K562 (cell line): ENCODE data around the gene MSTO1. TPM values are rescaled to one million over a fixed set of nuclear protein-coding genes. Genes with fewer than 3 reads are reported as not detected.
A peak's percentile ranks its signal among the peaks of the same experiment; 100 is the strongest.

ENCODE experiments used
- CREB1 ChIP-seq, 2 experiments: sonication (generic) in 1 of 2; formaldehyde crosslinking in 1 of 2; IDR thresholded peaks; 2 replicates each; pipeline versions ENCODE4 v1.6.1 to v1.8.0; 2012 to 2022; ENCODE audit warnings: inconsistent platforms in 1 of 2, mild to moderate bottlenecking in 1 of 2, missing genetic modification reagents in 1 of 2, moderate library complexity in 1 of 2
- ZNF583 ChIP-seq: fragments of 250-450 bp; sonication (Bioruptor Pico); IDR thresholded peaks from 2 replicates; pipeline ENCODE4 v1.4.0; 2020
- ZNF586 ChIP-seq: fragments of 450-650 bp; formaldehyde crosslinking; conservative IDR thresholded peaks from 2 replicates; pipeline ENCODE4 v1.4.0; 2020; ENCODE audit warnings: mild to moderate bottlenecking, moderate library complexity
- polyA plus RNA-seq, 8 experiments: library from polyadenylated mRNA; depleted of rRNA in 4 of 8; stranded (reverse) in 5 of 8; unstranded in 3 of 8; fragments of >200 nt; fragmentation: Nextera tagmentation in 2 of 8; fragmentation: Illumina TruSeq in 1 of 8; extraction: Ambion mirVana in 2 of 8; extraction: Trizol in 1 of 8; gene quantifications; 2 replicates each; pipeline versions ENCODE4 v1.2.1 to v1.2.3, GENCODE V29; 2011 to 2014; ENCODE audit warnings: inconsistent platforms in 1 of 8, missing spikeins in 1 of 8
- total RNA-seq, 7 experiments: library from RNA; depleted of rRNA in 6 of 7; stranded (reverse); fragments of >200 nt in 6 of 7; fragmentation: Illumina TruSeq in 2 of 7; extraction: Trizol in 2 of 7; gene quantifications; 2 replicates each; pipeline versions ENCODE4 v1.2.1 to v1.2.3, GENCODE V29; 2011 to 2021; ENCODE audit warnings: low replicate concordance in 1 of 7
- TF ChIP-seq, protein P1 (sequence below): fragments of 250-450 bp; sonication (Bioruptor Pico); IDR thresholded peaks from 2 replicates; pipeline ENCODE4 v1.5.0; 2021; ENCODE audit warnings: mild to moderate bottlenecking, moderate library complexity
- TF ChIP-seq, protein P2 (sequence below): fragments of 450-650 bp; IDR thresholded peaks from 2 replicates; pipeline ENCODE4 v1.6.1; 2016; ENCODE audit warnings: missing biosample characterization, missing genetic modification characterization
- TF ChIP-seq, protein P3 (sequence below): fragments of 450-650 bp; IDR thresholded peaks from 2 replicates; pipeline ENCODE4 v1.6.1; 2016; ENCODE audit warnings: mild to moderate bottlenecking, moderate library complexity
- TF ChIP-seq, protein P4 (sequence below): fragments of 250-450 bp; sonication (Bioruptor Pico); IDR thresholded peaks from 2 replicates; pipeline ENCODE4 v1.4.0; 2020; ENCODE audit warnings: mild to moderate bottlenecking, moderate library complexity, borderline replicate concordance

Gene MSTO1
- total and polyA plus RNA-seq, 9 of the 15 experiments (the other 6 are each of a cell fraction or from before 2014, with no cell fraction given), result 18.8 to 71.1 (median 47.3) TPM

DNA sequence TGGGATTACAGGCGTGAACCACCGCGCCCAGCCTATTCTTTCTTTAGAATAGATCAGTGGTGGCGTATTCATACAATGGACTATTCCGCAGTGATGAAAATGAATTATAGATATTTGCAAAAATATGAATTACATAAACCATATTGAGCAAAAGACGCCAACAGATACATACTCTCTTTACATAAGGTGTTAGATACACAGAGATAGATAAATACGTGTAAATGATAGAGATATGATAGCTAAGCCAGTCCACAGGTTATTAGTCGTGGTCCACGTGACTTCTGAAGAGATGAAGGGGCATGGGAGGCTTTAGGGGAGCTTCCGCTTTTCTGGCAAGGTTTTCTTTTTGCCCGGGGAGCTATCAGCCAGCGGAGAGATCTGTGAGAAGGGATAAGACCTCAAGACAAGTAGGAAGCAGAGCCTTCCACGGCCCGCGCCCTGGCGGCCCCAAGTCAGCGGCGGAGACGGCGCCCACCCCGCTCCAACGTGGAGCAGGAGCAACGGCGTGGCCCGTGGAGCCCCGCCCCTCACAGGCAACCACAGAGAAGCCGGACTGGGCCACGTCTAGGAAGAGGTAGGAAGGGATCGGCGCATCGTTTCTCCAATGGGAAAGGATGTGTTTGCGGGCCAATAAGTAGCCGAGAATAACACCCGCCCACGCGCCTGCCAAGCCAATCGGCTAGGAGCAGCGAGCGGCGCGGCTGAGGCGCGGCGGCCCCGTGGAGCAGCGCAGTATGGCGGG is at the start of gene MSTO1 (continued):
- TF ChIP-seq, protein P1, sequence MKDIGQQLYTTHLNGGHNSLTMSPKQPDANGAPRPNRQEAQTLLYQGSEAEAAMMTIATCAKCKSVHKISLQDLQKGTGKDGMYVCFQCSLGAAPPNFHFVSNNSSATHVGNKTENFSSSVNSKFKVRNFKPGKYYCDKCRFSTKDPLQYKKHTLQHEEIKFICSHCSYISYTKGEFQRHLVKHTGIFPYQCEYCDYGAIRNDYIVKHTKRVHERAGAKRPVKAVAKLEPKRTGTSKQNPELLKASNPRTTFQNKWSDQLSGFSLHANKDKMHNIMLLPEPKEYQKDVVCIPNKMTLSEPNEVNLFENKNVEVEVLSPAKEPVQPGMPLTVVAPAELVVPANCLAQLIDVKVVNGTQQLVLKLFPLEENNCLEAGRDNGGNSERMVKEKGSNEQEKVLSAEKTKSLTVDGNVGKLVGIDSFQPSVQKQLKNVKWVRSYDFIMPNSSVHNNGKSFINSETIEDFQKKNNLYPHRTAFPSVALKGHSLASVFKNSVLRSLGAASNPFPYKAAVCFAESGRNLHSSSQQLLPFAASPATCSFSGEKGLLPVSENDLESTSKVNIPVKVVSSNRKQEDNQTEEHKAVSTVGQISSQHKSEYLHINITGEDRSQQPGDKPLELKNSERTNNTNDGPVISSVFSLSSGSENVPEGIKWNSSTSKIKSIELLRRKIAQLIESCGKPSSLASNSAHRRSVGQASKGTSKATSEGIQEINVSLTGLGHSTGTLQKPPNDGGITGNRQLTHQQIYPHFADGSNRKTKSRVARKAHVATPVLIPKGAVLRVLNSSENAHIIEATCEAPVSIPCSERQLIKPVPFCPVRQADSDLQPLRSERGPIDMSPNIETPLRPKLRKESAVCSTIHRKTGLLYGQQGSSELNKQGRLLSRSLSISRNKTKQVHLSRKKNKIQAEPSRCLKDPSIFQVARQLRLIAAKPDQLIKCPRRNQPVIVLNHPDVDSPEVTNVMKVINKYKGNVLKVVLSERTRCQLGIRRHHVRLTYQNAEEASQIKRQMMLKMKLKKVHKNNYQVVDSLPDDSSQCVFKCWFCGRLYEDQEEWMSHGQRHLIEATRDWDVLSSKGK (CRISPR knock-in tag), result no peak
- TF ChIP-seq, protein P2, sequence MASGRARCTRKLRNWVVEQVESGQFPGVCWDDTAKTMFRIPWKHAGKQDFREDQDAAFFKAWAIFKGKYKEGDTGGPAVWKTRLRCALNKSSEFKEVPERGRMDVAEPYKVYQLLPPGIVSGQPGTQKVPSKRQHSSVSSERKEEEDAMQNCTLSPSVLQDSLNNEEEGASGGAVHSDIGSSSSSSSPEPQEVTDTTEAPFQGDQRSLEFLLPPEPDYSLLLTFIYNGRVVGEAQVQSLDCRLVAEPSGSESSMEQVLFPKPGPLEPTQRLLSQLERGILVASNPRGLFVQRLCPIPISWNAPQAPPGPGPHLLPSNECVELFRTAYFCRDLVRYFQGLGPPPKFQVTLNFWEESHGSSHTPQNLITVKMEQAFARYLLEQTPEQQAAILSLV (tag), result no peak
- TF ChIP-seq ZNF586 (CRISPR knock-in tag), result no peak
- peak; percentile 12; the same call in 1 of the 2 replicates for TF ChIP-seq CREB1 (IDR thresholded peaks at IDR 0.05)
- peak; percentile 64; the same call in 1 of the 2 replicates for TF ChIP-seq CREB1 (CRISPR knock-in tag; IDR thresholded peaks at IDR 0.05)
- TF ChIP-seq, protein P3, sequence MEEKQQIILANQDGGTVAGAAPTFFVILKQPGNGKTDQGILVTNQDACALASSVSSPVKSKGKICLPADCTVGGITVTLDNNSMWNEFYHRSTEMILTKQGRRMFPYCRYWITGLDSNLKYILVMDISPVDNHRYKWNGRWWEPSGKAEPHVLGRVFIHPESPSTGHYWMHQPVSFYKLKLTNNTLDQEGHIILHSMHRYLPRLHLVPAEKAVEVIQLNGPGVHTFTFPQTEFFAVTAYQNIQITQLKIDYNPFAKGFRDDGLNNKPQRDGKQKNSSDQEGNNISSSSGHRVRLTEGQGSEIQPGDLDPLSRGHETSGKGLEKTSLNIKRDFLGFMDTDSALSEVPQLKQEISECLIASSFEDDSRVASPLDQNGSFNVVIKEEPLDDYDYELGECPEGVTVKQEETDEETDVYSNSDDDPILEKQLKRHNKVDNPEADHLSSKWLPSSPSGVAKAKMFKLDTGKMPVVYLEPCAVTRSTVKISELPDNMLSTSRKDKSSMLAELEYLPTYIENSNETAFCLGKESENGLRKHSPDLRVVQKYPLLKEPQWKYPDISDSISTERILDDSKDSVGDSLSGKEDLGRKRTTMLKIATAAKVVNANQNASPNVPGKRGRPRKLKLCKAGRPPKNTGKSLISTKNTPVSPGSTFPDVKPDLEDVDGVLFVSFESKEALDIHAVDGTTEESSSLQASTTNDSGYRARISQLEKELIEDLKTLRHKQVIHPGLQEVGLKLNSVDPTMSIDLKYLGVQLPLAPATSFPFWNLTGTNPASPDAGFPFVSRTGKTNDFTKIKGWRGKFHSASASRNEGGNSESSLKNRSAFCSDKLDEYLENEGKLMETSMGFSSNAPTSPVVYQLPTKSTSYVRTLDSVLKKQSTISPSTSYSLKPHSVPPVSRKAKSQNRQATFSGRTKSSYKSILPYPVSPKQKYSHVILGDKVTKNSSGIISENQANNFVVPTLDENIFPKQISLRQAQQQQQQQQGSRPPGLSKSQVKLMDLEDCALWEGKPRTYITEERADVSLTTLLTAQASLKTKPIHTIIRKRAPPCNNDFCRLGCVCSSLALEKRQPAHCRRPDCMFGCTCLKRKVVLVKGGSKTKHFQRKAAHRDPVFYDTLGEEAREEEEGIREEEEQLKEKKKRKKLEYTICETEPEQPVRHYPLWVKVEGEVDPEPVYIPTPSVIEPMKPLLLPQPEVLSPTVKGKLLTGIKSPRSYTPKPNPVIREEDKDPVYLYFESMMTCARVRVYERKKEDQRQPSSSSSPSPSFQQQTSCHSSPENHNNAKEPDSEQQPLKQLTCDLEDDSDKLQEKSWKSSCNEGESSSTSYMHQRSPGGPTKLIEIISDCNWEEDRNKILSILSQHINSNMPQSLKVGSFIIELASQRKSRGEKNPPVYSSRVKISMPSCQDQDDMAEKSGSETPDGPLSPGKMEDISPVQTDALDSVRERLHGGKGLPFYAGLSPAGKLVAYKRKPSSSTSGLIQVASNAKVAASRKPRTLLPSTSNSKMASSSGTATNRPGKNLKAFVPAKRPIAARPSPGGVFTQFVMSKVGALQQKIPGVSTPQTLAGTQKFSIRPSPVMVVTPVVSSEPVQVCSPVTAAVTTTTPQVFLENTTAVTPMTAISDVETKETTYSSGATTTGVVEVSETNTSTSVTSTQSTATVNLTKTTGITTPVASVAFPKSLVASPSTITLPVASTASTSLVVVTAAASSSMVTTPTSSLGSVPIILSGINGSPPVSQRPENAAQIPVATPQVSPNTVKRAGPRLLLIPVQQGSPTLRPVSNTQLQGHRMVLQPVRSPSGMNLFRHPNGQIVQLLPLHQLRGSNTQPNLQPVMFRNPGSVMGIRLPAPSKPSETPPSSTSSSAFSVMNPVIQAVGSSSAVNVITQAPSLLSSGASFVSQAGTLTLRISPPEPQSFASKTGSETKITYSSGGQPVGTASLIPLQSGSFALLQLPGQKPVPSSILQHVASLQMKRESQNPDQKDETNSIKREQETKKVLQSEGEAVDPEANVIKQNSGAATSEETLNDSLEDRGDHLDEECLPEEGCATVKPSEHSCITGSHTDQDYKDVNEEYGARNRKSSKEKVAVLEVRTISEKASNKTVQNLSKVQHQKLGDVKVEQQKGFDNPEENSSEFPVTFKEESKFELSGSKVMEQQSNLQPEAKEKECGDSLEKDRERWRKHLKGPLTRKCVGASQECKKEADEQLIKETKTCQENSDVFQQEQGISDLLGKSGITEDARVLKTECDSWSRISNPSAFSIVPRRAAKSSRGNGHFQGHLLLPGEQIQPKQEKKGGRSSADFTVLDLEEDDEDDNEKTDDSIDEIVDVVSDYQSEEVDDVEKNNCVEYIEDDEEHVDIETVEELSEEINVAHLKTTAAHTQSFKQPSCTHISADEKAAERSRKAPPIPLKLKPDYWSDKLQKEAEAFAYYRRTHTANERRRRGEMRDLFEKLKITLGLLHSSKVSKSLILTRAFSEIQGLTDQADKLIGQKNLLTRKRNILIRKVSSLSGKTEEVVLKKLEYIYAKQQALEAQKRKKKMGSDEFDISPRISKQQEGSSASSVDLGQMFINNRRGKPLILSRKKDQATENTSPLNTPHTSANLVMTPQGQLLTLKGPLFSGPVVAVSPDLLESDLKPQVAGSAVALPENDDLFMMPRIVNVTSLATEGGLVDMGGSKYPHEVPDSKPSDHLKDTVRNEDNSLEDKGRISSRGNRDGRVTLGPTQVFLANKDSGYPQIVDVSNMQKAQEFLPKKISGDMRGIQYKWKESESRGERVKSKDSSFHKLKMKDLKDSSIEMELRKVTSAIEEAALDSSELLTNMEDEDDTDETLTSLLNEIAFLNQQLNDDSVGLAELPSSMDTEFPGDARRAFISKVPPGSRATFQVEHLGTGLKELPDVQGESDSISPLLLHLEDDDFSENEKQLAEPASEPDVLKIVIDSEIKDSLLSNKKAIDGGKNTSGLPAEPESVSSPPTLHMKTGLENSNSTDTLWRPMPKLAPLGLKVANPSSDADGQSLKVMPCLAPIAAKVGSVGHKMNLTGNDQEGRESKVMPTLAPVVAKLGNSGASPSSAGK, result peak; percentile 90
- TF ChIP-seq ZNF583 (CRISPR knock-in tag), result no peak
- TF ChIP-seq, protein P4, sequence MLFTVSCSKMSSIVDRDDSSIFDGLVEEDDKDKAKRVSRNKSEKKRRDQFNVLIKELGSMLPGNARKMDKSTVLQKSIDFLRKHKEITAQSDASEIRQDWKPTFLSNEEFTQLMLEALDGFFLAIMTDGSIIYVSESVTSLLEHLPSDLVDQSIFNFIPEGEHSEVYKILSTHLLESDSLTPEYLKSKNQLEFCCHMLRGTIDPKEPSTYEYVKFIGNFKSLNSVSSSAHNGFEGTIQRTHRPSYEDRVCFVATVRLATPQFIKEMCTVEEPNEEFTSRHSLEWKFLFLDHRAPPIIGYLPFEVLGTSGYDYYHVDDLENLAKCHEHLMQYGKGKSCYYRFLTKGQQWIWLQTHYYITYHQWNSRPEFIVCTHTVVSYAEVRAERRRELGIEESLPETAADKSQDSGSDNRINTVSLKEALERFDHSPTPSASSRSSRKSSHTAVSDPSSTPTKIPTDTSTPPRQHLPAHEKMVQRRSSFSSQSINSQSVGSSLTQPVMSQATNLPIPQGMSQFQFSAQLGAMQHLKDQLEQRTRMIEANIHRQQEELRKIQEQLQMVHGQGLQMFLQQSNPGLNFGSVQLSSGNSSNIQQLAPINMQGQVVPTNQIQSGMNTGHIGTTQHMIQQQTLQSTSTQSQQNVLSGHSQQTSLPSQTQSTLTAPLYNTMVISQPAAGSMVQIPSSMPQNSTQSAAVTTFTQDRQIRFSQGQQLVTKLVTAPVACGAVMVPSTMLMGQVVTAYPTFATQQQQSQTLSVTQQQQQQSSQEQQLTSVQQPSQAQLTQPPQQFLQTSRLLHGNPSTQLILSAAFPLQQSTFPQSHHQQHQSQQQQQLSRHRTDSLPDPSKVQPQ, result no peak
